Vagina (tissue), 2 donors: ENCODE results near the gene NAE1. TPM values are rescaled to one million over a fixed set of nuclear protein-coding genes. Genes with fewer than 3 reads are reported as not detected.

Source experiments
- DNase-seq, 2 donors: peaks; one replicate each; pipeline ENCODE4 v3.0.0-alpha.2; 2017; ENCODE audit errors: extremely low spot score in 2 of 2
- H3K27ac ChIP-seq: fragments of 200-600 bp; sonication (generic); one replicate; pipeline ENCODE4 v1.5.1; 2019
- H3K27me3 ChIP-seq: fragments of 200-600 bp; sonication (generic); one replicate; pipeline ENCODE4 v1.5.1; 2019
- H3K36me3 ChIP-seq, 2 donors: fragments of 200-600 bp; sonication (generic); one replicate each; pipeline ENCODE4 v1.5.1; 2017 to 2019
- H3K4me1 ChIP-seq: fragments of 200-600 bp; sonication (generic); one replicate; pipeline ENCODE4 v1.5.1; 2019
- H3K4me3 ChIP-seq, 2 donors: fragments of 200-600 bp; sonication (generic); 1 replicate in 1 of 2; 2 replicates in 1 of 2; pipeline ENCODE4 v1.5.1; 2016 to 2019
- H3K9me3 ChIP-seq: fragments of 200-600 bp; sonication (generic); one replicate; pipeline ENCODE4 v1.5.1; 2019
- POLR2A ChIP-seq, 2 donors: fragments of 450-650 bp; IDR thresholded peaks; one replicate each; pipeline ENCODE4 v1.6.1; 2017; ENCODE audit warnings: antibody characterized with exemption in 2 of 2, mild to moderate bottlenecking in 2 of 2, moderate library complexity in 2 of 2
- POLR2AphosphoS5 ChIP-seq, 2 donors: sonication (generic); formaldehyde crosslinking; IDR thresholded peaks; one replicate each; pipeline ENCODE4 v1.9.0; 2017; ENCODE audit warnings: antibody characterized with exemption in 2 of 2, mild to moderate bottlenecking in 2 of 2, low read depth in 1 of 2; ENCODE audit not compliant: insufficient read depth in 1 of 2
- intact Hi-C: fragments of 100-400 bp; cut with DNase I; formaldehyde crosslinking; loops from one replicate; pipeline ENCODE4 v1.15.1; 2023
- total RNA-seq: library from RNA; depleted of rRNA; stranded (reverse); fragments of >200 nt; gene quantifications from one replicate; pipeline ENCODE4 v1.2.3, GENCODE V29; 2016
- TF ChIP-seq, protein P1 (sequence below), 3 experiments: fragments of 450-650 bp in 2 of 3; fragments of 200-600 bp in 1 of 3; sonication (generic) in 1 of 3; IDR thresholded peaks; one replicate each; pipeline ENCODE4 v1.5.1; 2017 to 2019; ENCODE audit warnings: antibody characterized with exemption in 3 of 3, mild to moderate bottlenecking in 2 of 3, moderate library complexity in 2 of 3

The NAE1 gene
- total RNA-seq, 1 donor from 2014 or later, result 30.0 TPM

DNA sequence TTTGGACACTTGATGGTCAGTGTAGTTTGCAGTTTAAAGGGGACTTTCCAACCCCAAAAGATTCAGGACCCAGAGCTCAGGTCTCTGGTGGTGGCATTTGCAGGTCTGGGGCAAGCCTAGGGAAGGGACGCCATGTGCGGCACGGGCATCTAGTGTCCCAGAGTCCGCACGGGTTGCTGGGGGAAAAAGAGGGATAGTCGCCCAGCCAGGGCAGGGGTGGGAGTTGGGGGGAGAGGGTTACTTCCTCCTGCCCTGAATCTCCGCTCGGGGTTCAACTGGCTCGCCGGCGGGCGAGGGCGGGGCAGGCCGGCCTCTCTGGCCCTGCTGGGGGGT lies 13.2 kb upstream of the NAE1 start:
- TF ChIP-seq POLR2AphosphoS5 (IDR thresholded peaks at IDR 0.05; ENCODE audit: insufficient read depth in 1 of 2, low read depth in 1 of 2) (no peak), POLR2A (IDR thresholded peaks at IDR 0.05) (no peak)
- TF ChIP-seq, protein P1, sequence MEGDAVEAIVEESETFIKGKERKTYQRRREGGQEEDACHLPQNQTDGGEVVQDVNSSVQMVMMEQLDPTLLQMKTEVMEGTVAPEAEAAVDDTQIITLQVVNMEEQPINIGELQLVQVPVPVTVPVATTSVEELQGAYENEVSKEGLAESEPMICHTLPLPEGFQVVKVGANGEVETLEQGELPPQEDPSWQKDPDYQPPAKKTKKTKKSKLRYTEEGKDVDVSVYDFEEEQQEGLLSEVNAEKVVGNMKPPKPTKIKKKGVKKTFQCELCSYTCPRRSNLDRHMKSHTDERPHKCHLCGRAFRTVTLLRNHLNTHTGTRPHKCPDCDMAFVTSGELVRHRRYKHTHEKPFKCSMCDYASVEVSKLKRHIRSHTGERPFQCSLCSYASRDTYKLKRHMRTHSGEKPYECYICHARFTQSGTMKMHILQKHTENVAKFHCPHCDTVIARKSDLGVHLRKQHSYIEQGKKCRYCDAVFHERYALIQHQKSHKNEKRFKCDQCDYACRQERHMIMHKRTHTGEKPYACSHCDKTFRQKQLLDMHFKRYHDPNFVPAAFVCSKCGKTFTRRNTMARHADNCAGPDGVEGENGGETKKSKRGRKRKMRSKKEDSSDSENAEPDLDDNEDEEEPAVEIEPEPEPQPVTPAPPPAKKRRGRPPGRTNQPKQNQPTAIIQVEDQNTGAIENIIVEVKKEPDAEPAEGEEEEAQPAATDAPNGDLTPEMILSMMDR (IDR thresholded peaks at IDR 0.05), result no peak
- intact Hi-C loops, result no loop called here
- Histone ChIP-seq H3K27me3 (no peaks in the 10 kb centered on the region), H3K4me3 (peak overlapping the region; percentile 34 to 44), H3K9me3 (no peaks in the 10 kb centered on the region), H3K36me3 (no peaks in the 10 kb centered on the region), H3K4me1 (peaks cover 17% of the 10 kb centered on the region), H3K27ac (no peak overlapping the region)
- no peak for DNase-seq

DNA sequence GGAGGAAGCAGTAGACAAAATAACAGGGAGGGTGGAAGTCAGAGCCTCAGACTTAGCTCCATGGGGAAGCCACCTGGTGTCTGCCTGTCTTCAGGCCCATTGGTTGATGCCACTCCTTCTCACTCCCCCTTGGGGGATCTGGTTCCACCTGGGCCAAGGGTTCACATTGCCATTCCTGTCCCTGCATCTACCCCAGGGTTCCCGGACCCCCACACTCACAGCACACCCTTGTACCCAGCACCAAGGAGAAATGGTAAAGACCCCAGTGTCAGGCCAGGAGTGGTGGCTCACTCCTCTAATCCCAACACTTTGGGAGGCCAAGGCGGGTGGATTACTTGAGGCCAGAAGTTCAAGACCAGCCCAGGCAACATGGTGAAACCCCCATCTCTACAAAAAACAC lies 12.4 kb upstream of the NAE1 start:
- no peak overlapping the region for H3K4me3 ChIP-seq
- no peak for TF ChIP-seq POLR2A (IDR thresholded peaks at IDR 0.05)
- TF ChIP-seq, protein P1 (IDR thresholded peaks at IDR 0.05), result no peak
- TF ChIP-seq POLR2AphosphoS5 (IDR thresholded peaks at IDR 0.05; ENCODE audit: insufficient read depth in 1 of 2, low read depth in 1 of 2), result no peak
- no peaks in the 10 kb centered on the region for H3K36me3 ChIP-seq
- DNase-seq, result no peak
- H3K9me3 ChIP-seq, result no peaks in the 10 kb centered on the region
- no peak overlapping the region for H3K27ac ChIP-seq
- no peaks in the 10 kb centered on the region for H3K27me3 ChIP-seq
- intact Hi-C loops, result no loop called here
- peaks cover 17% of the 10 kb centered on the region for H3K4me1 ChIP-seq

GRCh38 chr16:66842765-66843164 lies 12.0 kb upstream of the NAE1 start:
- no peaks in the 10 kb centered on the region for H3K9me3 ChIP-seq
- no peak for DNase-seq
- intact Hi-C loops, result no loop called here
- TF ChIP-seq, protein P1 (IDR thresholded peaks at IDR 0.05), result no peak
- TF ChIP-seq POLR2A (IDR thresholded peaks at IDR 0.05) (no peak), POLR2AphosphoS5 (IDR thresholded peaks at IDR 0.05; ENCODE audit: insufficient read depth in 1 of 2, low read depth in 1 of 2) (no peak)
- H3K27me3 ChIP-seq, result no peaks in the 10 kb centered on the region
- H3K4me1 ChIP-seq, result peaks cover 17% of the 10 kb centered on the region
- no peaks in the 10 kb centered on the region for H3K36me3 ChIP-seq
- no peak overlapping the region for H3K4me3 ChIP-seq
- no peak overlapping the region for H3K27ac ChIP-seq

DNA sequence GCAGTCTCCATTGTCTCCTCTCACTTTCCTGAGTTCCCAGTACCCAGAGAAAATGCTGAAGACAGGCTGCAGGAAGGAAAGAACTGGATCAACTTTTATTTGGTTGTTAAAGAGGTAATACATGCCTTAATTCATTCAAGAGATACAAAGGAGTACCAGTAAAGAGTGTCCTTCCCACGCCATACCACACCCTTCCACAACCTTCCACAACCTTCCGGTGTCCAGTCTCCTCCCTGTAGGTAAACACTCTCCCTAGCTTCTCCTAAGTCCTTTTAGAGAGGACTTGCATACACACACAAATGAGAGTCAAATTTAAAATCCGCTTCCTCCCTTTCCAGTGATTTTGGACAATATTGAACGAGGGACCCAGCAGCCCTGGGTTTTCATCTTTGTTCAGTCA lies 10.6 kb upstream of the NAE1 start:
- H3K27ac ChIP-seq, result no peak overlapping the region
- no peaks in the 10 kb centered on the region for H3K36me3 ChIP-seq
- no peaks in the 10 kb centered on the region for H3K9me3 ChIP-seq
- DNase-seq, result peak in 1 of 2 donors; percentile 60
- no peak overlapping the region for H3K4me3 ChIP-seq
- intact Hi-C loops, result no loop called here
- peaks cover 17% of the 10 kb centered on the region for H3K4me1 ChIP-seq
- no peaks in the 10 kb centered on the region for H3K27me3 ChIP-seq
- TF ChIP-seq POLR2A (IDR thresholded peaks at IDR 0.05) (no peak), POLR2AphosphoS5 (IDR thresholded peaks at IDR 0.05; ENCODE audit: insufficient read depth in 1 of 2, low read depth in 1 of 2) (no peak)
- TF ChIP-seq, protein P1 (IDR thresholded peaks at IDR 0.05), result no peak

GRCh38 chr16:66840883-66841282 lies 10.1 kb upstream of the NAE1 start:
- Histone ChIP-seq H3K36me3 (no peaks in the 10 kb centered on the region), H3K27ac (no peak overlapping the region), H3K27me3 (no peaks in the 10 kb centered on the region), H3K4me1 (peaks cover 17% of the 10 kb centered on the region), H3K9me3 (no peaks in the 10 kb centered on the region), H3K4me3 (no peak overlapping the region)
- TF ChIP-seq, protein P1 (IDR thresholded peaks at IDR 0.05), result no peak
- TF ChIP-seq POLR2A (IDR thresholded peaks at IDR 0.05) (no peak), POLR2AphosphoS5 (IDR thresholded peaks at IDR 0.05; ENCODE audit: insufficient read depth in 1 of 2, low read depth in 1 of 2) (no peak)
- intact Hi-C loops, result no loop called here
- peak in 1 of 2 donors; percentile 37 for DNase-seq
